H1 (cell line): ENCODE data around the gene CEACAM20. TPM values are rescaled to one million over a fixed set of nuclear protein-coding genes. Genes with fewer than 3 reads are reported as not detected.
"Not testable (repeated sequence)": the region's sequence is repeated elsewhere in the genome, so short reads cannot be mapped to it uniquely, and the experiment has no call there.

Experiments used
- CTCF ChIA-PET: fragments of 300-600 bp; sonication (Branson Sonifier 250); formaldehyde crosslinking; loops from one replicate; lab custom pipeline; 2021; ENCODE audit not compliant: partially characterized antibody; lab: Charles Lee
- POLR2A ChIA-PET: fragments of 300-600 bp; sonication (Branson Sonifier 250); formaldehyde crosslinking; loops from one replicate; lab custom pipeline; 2021; ENCODE audit warnings: inconsistent platforms; ENCODE audit not compliant: partially characterized antibody; lab: Charles Lee
- DNase-seq, 2 experiments: peaks; one replicate each; pipeline versions ENCODE4 v3.0.0 to v3.0.0-alpha.2; 2010 to 2022; ENCODE audit warnings: low spot score in 2 of 2, low read depth in 1 of 2, mixed read lengths in 1 of 2
- FAIRE-seq: peaks from 2 replicates; lab custom pipeline; 2011; peaks lifted over from hg19 to GRCh38; lab: Jason Lieb, UNC
- H2AFZ ChIP-seq: 2 replicates; pipeline ENCODE4 v1.8.1; 2012; ENCODE audit warnings: low read length, inconsistent platforms
- H2AK5ac ChIP-seq: 2 replicates; pipeline ENCODE4 v1.6.1; 2013; ENCODE audit warnings: low read depth, low read length
- H2BK120ac ChIP-seq: replicated peaks from 2 replicates; pipeline ENCODE3; 2013; ENCODE audit warnings: low read depth, low read length, inconsistent platforms
- H2BK12ac ChIP-seq: 2 replicates; pipeline ENCODE4 v1.6.1; 2013; ENCODE audit warnings: low read depth, low read length
- H2BK15ac ChIP-seq: 2 replicates; pipeline ENCODE4 v1.6.1; 2013; ENCODE audit warnings: low read length
- H2BK20ac ChIP-seq: 2 replicates; pipeline ENCODE4 v1.6.1; 2013; ENCODE audit warnings: low read length
- H2BK5ac ChIP-seq: 2 replicates; pipeline ENCODE4 v1.6.1; 2013; ENCODE audit warnings: low read depth, low read length
- H3K14ac ChIP-seq: 2 replicates; pipeline ENCODE4 v1.6.1; 2013; ENCODE audit warnings: inconsistent platforms; ENCODE audit not compliant: insufficient read length
- H3K18ac ChIP-seq: 2 replicates; pipeline ENCODE4 v1.6.1; 2013; ENCODE audit warnings: low read length; ENCODE audit errors: extremely low read depth
- H3K23ac ChIP-seq: 2 replicates; pipeline ENCODE4 v1.6.1; 2013; ENCODE audit warnings: inconsistent platforms; ENCODE audit not compliant: insufficient read length
- H3K23me2 ChIP-seq: 2 replicates; pipeline ENCODE4 v1.6.1; 2013; ENCODE audit warnings: low read depth, low read length
- H3K27ac ChIP-seq: 2 replicates; pipeline ENCODE4 v1.6.1; 2011; ENCODE audit warnings: low read depth, low read length, inconsistent platforms
- H3K27me3 ChIP-seq, 4 experiments: replicated peaks in 1 of 4; 1 replicate in 1 of 4; 2 replicates in 3 of 4; pipeline versions ENCODE4 v1.6.1 to v1.8.1; 2011 to 2013; ENCODE audit warnings: low read length in 3 of 4, mild to moderate bottlenecking in 3 of 4, inconsistent platforms in 2 of 4, mixed read lengths in 2 of 4, moderate library complexity in 1 of 4; ENCODE audit not compliant: control insufficient read depth in 3 of 4, insufficient read depth in 3 of 4; ENCODE audit errors: extremely low read depth in 1 of 4
- H3K36me3 ChIP-seq, 4 experiments: 2 replicates each; pipeline versions ENCODE4 v1.6.1 to v1.8.1; 2011 to 2013; ENCODE audit warnings: mild to moderate bottlenecking in 4 of 4, low read length in 3 of 4, moderate library complexity in 2 of 4, control low read depth in 1 of 4, inconsistent platforms in 1 of 4; ENCODE audit not compliant: insufficient read depth in 4 of 4, control insufficient read depth in 2 of 4
- H3K4ac ChIP-seq: replicated peaks from 2 replicates; pipeline ENCODE3; 2013; ENCODE audit warnings: low read length, low read depth, mixed read lengths, inconsistent platforms; ENCODE audit not compliant: insufficient read length
- H3K4me1 ChIP-seq, 4 experiments: replicated peaks in 1 of 4; 1 replicate in 1 of 4; 2 replicates in 3 of 4; pipeline versions ENCODE4 v1.6.1 to v1.8.1; 2011 to 2013; ENCODE audit warnings: low read length in 3 of 4, inconsistent platforms in 2 of 4, mixed read lengths in 1 of 4; ENCODE audit not compliant: insufficient read depth in 4 of 4, control insufficient read depth in 3 of 4
- H3K4me2 ChIP-seq, 2 experiments: 2 replicates each; pipeline versions ENCODE4 v1.6.1 to v1.8.1; 2011 to 2013; ENCODE audit warnings: low read depth in 2 of 2, low read length in 2 of 2, control low read depth in 1 of 2, inconsistent platforms in 1 of 2, mild to moderate bottlenecking in 1 of 2; ENCODE audit not compliant: insufficient read depth in 1 of 2
- H3K4me3 ChIP-seq, 4 experiments: fragments of 200-600, 300-600 bp in 1 of 4; sonication (generic), shearing (Covaris generic), sonication (Bioruptor Twin) in 1 of 4; 2 replicates each; pipeline versions ENCODE4 v1.5.1 to v1.8.1; 2011 to 2016; ENCODE audit warnings: low read length in 4 of 4, low read depth in 3 of 4, control low read depth in 2 of 4, inconsistent platforms in 2 of 4, mild to moderate bottlenecking in 2 of 4, mixed read lengths in 1 of 4, moderate library complexity in 1 of 4; ENCODE audit not compliant: insufficient read depth in 2 of 4; ENCODE audit errors: extremely low read depth in 1 of 4
- H3K56ac ChIP-seq: replicated peaks from 2 replicates; pipeline ENCODE3; 2013; ENCODE audit warnings: low read depth, mild to moderate bottlenecking, mixed read lengths, low read length, inconsistent platforms; ENCODE audit not compliant: insufficient read length
- H3K79me1 ChIP-seq: 2 replicates; pipeline ENCODE4 v1.6.1; 2013; ENCODE audit warnings: low read depth, low read length, control low read depth
- H3K79me2 ChIP-seq, 2 experiments: 2 replicates each; pipeline versions ENCODE4 v1.6.1 to v1.8.1; 2012 to 2013; ENCODE audit warnings: low read length in 2 of 2, mild to moderate bottlenecking in 2 of 2, inconsistent platforms in 1 of 2; ENCODE audit not compliant: insufficient read depth in 2 of 2, control insufficient read depth in 1 of 2
- H3K9ac ChIP-seq, 4 experiments: replicated peaks in 1 of 4; 1 replicate in 1 of 4; 2 replicates in 3 of 4; pipeline versions ENCODE4 v1.6.1 to v1.8.1; 2011 to 2013; ENCODE audit warnings: low read depth in 3 of 4, low read length in 3 of 4, control low read depth in 2 of 4, mild to moderate bottlenecking in 2 of 4, moderate library complexity in 2 of 4, inconsistent platforms in 1 of 4; ENCODE audit errors: extremely low read depth in 1 of 4
- H3K9me3 ChIP-seq, 2 experiments: 2 replicates each; pipeline versions ENCODE4 v1.6.1 to v1.8.1; 2012 to 2013; ENCODE audit warnings: mild to moderate bottlenecking in 2 of 2, moderate library complexity in 2 of 2, control low read depth in 1 of 2, inconsistent platforms in 1 of 2, low read depth in 1 of 2, low read length in 1 of 2, mixed read lengths in 1 of 2; ENCODE audit not compliant: insufficient read depth in 2 of 2
- H4K20me1 ChIP-seq, 2 experiments: replicated peaks in 1 of 2; 2 replicates each; pipeline versions ENCODE3 to v1.8.1; 2011 to 2013; ENCODE audit warnings: inconsistent platforms in 2 of 2, low read length in 2 of 2, mild to moderate bottlenecking in 1 of 2; ENCODE audit not compliant: insufficient read depth in 2 of 2, control insufficient read depth in 1 of 2
- H4K5ac ChIP-seq: 2 replicates; pipeline ENCODE4 v1.6.1; 2013; ENCODE audit warnings: low read length, low read depth, mixed read lengths, inconsistent platforms; ENCODE audit not compliant: insufficient read length
- H4K8ac ChIP-seq: 2 replicates; pipeline ENCODE4 v1.8.0; 2013; ENCODE audit warnings: mild to moderate bottlenecking, moderate library complexity, low read length, inconsistent platforms; ENCODE audit not compliant: insufficient read depth; ENCODE audit errors: extremely low read depth
- H4K91ac ChIP-seq: replicated peaks from 2 replicates; pipeline ENCODE3; 2013; ENCODE audit warnings: low read length, mixed read lengths, inconsistent platforms; ENCODE audit not compliant: insufficient read length
- WGBS, 2 experiments: shearing (Covaris generic) in 1 of 2; methylation state at CpG; one replicate each; pipeline versions ENCODE4 v1.1.6 to v1.1.7; 2013 to 2015; ENCODE audit warnings: low lambda C conversion rate in 2 of 2, mixed read lengths in 2 of 2, inconsistent platforms in 1 of 2, low coverage in 1 of 2, missing lambda C conversion rate in 1 of 2; ENCODE audit not compliant: insufficient replicate concordance in 2 of 2, insufficient coverage in 1 of 2, insufficient read length in 1 of 2; ENCODE audit errors: extremely low coverage in 1 of 2, missing lambda C conversion rate in 1 of 2; 5-methylcytosine and 5-hydroxymethylcytosine counted together
- polyA plus RNA-seq, 7 experiments: library from polyadenylated mRNA; depleted of rRNA in 3 of 7; stranded (reverse) in 5 of 7; unstranded in 2 of 7; fragments of >200 nt in 5 of 7; fragments of 200-250 nt in 2 of 7; gene quantifications; 1 replicate in 5 of 7; 2 replicates in 1 of 7; 4 replicates in 1 of 7; pipeline versions ENCODE4 v1.2.1 to v1.2.3, GENCODE V29; 2011 to 2013; ENCODE audit warnings: missing spikeins in 2 of 7, mixed read lengths in 2 of 7
- total RNA-seq: library from RNA; stranded (reverse); fragmentation: NEBNext Ultra II Directional; extraction: Animal tissue kit (Norgen Biotek cat#: 25700); gene quantifications from 2 replicates; pipeline ENCODE4 v1.2.1, GENCODE V29; 2021

CEACAM20 gene
- total and polyA plus RNA-seq, 2 of the 8 experiments (the other 6 are each of a cell fraction or from before 2014, with no cell fraction given): not detected

GRCh38 chr19:44535361-44535760, 5.9 kb upstream of the CEACAM20 start:
- POLR2A ChIA-PET, H2BK12ac ChIP-seq: not testable (repeated sequence)

More at GRCh38 chr19:44535361-44535760, 5.9 kb upstream of the CEACAM20 start:
- not testable (repeated sequence) for DNase-seq, H3K4me2 ChIP-seq, H2AFZ ChIP-seq, H3K36me3 ChIP-seq, FAIRE-seq, H4K20me1 ChIP-seq, H4K5ac ChIP-seq, H4K91ac ChIP-seq, H2BK120ac ChIP-seq, H3K4me3 ChIP-seq, H3K14ac ChIP-seq, H3K4me1 ChIP-seq, H3K79me1 ChIP-seq, H3K4ac ChIP-seq, H3K23me2 ChIP-seq, H3K27ac ChIP-seq, H3K79me2 ChIP-seq, H2BK15ac ChIP-seq, H4K8ac ChIP-seq, H2BK5ac ChIP-seq, H3K9ac ChIP-seq, H3K18ac ChIP-seq, H2BK20ac ChIP-seq, H3K27me3 ChIP-seq, H3K23ac ChIP-seq, H2AK5ac ChIP-seq, H3K56ac ChIP-seq
- CTCF ChIA-PET: interaction anchor here (1.3 to 1.7 kb wide), 2 partner anchors 36 to 37 kb away, joined by 3 to 5 read pairs; no protein-coding TSS in a partner anchor
- 52% methylated on average over 3 of the region's 3 CpGs; no CpG with 5 or more reads in 1 of the 2 experiments for WGBS, 2 experiments
- peaks cover 51 to 76% of the 10 kb centered on the region in 2 experiments for H3K9me3 ChIP-seq
